Measurements from ENCODE around the gene SLC43A2. TPM values are rescaled to one million over a fixed set of nuclear protein-coding genes. Genes with fewer than 3 reads are reported as not detected.
A peak's percentile ranks its signal among the peaks of the same experiment; 100 is the strongest.
"Not testable (repeated sequence)": the region's sequence is repeated elsewhere in the genome, so short reads cannot be mapped to it uniquely, and the experiment has no call there.

SLC43A2 gene
- total RNA-seq, 2 experiments from 2014 or later = 0.76 to 1.1 TPM

DNA sequence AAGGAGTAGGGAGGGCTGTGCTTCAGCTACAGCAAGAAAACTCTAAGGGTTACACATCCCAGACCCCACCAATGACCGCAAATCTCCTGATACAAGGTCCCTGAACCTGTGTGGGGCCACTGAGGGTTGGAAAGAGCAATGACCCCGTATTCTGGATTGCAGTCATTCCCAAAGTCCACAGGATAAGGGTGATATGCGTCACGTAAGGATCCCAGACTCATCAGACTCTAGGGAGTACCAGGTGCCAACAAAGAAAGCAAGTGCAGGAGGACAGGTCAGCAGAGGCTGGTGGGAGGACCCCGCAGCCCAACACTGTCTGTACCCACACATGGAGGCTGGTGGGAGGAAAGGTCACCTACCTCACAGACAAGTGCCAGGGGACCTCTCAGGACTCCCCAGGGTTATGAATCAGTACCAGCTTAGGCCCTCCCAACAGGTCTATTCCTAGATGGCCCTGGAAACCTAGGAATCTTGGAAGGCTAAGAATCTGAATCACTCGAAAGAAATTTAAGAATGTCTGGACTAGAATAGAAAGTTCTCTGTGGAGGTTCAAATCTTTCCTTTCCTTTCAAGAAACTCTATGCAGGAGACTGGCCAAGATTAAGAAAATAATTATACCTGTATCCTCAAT lies 82.2 kb downstream of the SLC43A2 start:
- Mint-ChIP-seq H3K27ac (no peak overlapping the region), H3K4me3 (no peak overlapping the region), H3K27me3 (no peaks in the 10 kb centered on the region), H3K36me3 (ENCODE audit: low read depth) (peaks cover 25% of the 10 kb centered on the region), H3K9me3 (ENCODE audit: low read depth) (no peaks in the 10 kb centered on the region), H3K4me1 (peaks cover 6% of the 10 kb centered on the region)
- ATAC-seq = no peak
- intact Hi-C loops (cut with DNase I, micrococcal nuclease) = no loop called here
- no peak for DNase-seq
- CTCF ChIA-PET = no interaction called here
- POLR2A ChIA-PET = interaction anchor here (1.3 kb wide), 1 partner anchor 20 kb away, joined by 3 read pairs; no protein-coding TSS in a partner anchor

DNA sequence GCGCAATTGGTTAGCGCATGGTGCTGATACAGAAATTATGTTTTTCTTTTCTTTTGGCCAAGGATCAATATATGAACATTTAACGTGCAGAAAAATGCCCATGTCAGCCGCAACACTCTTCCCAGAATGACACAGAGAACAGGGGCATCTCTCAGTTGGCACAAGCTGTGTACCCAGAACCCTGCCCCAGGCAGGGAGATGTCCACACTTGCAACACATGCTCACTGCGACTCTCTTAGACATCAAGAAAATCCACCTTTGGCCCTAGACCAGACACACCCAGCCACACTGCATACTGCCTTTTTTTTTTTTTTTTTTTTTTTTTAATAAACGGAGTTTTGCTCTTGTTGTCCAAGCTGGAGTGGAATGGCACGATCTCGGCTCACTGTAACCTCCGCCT lies 83.0 kb downstream of the SLC43A2 start:
- no peak overlapping the region for H3K27ac Mint-ChIP-seq
- H3K4me1 Mint-ChIP-seq = peaks cover 10% of the 10 kb centered on the region
- H3K27me3 Mint-ChIP-seq = no peaks in the 10 kb centered on the region
- POLR2A ChIA-PET = interaction anchor here (1.3 kb wide), 1 partner anchor 21 kb away, joined by 3 read pairs; no protein-coding TSS in a partner anchor
- peaks cover 25% of the 10 kb centered on the region for H3K36me3 Mint-ChIP-seq (ENCODE audit: low read depth)
- intact Hi-C loops (cut with DNase I, micrococcal nuclease) = no loop called here
- DNase-seq (no peak), ATAC-seq (no peak)
- H3K4me3 Mint-ChIP-seq = no peak overlapping the region
- H3K9me3 Mint-ChIP-seq (ENCODE audit: low read depth) = no peaks in the 10 kb centered on the region
- CTCF ChIA-PET = no interaction called here

DNA sequence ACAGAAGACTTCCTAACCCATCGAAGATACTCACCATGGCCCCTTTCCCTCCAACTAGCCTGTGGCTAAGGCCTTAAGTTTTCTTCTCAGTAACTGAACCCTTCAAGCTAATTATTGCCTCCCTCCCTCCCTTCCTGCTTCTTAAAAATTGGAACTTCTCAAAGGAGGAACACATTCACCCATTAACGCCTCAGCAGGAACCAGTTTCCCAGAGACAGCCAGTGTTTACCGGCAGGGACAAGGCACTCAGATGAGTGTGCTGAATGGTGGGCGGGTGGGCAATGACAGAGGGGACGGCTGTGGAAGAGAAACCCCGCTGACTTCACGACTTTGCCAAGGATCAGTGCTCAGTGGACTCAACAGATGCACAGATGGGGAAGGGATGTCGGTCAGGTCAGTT lies 86.3 kb downstream of the SLC43A2 start:
- POLR2A ChIA-PET = no interaction called here
- Mint-ChIP-seq H3K4me1 (peaks cover 10% of the 10 kb centered on the region), H3K27me3 (no peaks in the 10 kb centered on the region), H3K9me3 (ENCODE audit: low read depth) (no peaks in the 10 kb centered on the region), H3K36me3 (ENCODE audit: low read depth) (peaks cover 22% of the 10 kb centered on the region), H3K4me3 (no peak overlapping the region), H3K27ac (no peak overlapping the region)
- ATAC-seq (no peak), DNase-seq (no peak)
- CTCF ChIA-PET = no interaction called here
- intact Hi-C loops (cut with DNase I, micrococcal nuclease) = no loop called here

DNA sequence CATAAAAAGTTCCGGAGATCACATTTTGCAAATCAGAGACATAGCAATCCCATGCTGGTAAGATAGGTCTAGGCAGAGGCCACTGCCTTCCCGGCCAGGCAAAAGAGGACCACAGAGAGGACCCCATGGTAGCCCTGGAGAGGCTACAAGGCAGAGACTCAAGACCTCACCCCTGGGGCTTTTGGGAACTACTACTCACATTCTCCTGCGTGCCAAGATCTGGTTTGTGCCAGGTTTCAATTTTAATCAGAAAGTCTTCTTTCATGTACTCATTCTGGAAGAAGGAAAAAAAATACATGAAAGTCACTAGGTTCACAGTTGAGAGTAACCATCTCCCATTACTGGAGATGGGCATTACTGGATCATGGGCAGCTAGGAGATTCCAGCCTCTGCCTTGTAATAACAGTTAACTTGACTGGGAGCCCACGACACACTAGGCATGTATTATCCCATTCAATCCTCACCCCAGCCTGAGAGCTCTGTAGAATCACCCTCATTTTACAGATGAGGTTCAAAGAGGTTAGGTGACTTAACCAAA lies 87.2 kb downstream of the SLC43A2 start:
- H3K4me1 Mint-ChIP-seq = peaks cover 10% of the 10 kb centered on the region
- intact Hi-C loops (cut with DNase I, micrococcal nuclease) = no loop called here
- no peak overlapping the region for H3K4me3 Mint-ChIP-seq
- POLR2A ChIA-PET = interaction anchor here (0.7 kb wide), 1 partner anchor 24 kb away, joined by 9 read pairs; no protein-coding TSS in a partner anchor
- CTCF ChIA-PET = no interaction called here
- no peaks in the 10 kb centered on the region for H3K27me3 Mint-ChIP-seq
- ATAC-seq = peak; percentile 81
- peak overlapping the region; percentile 23 for H3K27ac Mint-ChIP-seq
- no peaks in the 10 kb centered on the region for H3K9me3 Mint-ChIP-seq (ENCODE audit: low read depth)
- H3K36me3 Mint-ChIP-seq (ENCODE audit: low read depth) = peaks cover 22% of the 10 kb centered on the region
- peak; percentile 29 for DNase-seq

DNA sequence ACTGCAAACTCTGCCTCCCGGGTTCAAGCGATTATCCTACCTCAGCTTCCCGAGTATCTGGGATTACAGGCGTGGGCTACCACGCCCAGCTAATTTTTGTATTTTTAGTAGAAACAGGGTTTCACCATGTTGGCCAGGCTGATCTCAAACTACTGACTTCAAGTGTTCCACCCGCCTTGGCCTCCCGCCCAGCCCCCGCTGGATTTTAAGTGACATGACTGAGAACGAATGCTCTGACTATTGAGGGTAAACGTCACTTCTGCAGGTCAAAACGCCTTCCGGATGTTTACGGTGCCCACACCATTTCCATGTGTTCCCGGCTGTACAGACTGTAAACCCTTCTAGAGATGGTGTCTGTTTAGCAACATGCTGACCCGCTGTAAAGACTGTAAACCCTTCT lies 88.8 kb downstream of the SLC43A2 start:
- ChIA-PET POLR2A (no interaction called here), CTCF (no interaction called here)
- Mint-ChIP-seq H3K9me3 (ENCODE audit: low read depth) (no peaks in the 10 kb centered on the region), H3K4me1 (peaks cover 10% of the 10 kb centered on the region), H3K27me3 (no peaks in the 10 kb centered on the region), H3K36me3 (ENCODE audit: low read depth) (peaks cover 19% of the 10 kb centered on the region), H3K4me3 (no peak overlapping the region), H3K27ac (no peak overlapping the region)
- intact Hi-C loops (cut with DNase I, micrococcal nuclease) = no loop called here
- no peak for ATAC-seq
- DNase-seq = no peak

DNA sequence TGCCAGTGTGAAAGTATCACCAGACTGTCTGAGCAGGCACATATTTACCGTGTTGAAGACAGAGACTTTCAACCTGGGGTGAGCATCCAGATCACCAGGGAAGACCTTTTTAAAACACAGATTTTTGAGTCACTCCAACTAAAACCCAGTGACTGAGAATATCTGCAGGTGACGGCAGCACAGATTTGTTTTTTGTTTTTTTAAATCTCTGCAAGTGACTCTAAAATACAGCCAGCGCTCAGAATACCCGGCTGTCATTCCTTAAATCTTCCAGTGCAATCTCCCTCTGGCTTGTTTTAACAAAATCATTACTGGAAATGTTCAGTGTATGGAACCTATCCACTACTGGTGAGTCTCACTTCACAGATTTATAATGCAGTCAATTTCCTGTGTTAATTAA lies 92.9 kb downstream of the SLC43A2 start:
- Mint-ChIP-seq H3K9me3 (ENCODE audit: low read depth) (no peaks in the 10 kb centered on the region), H3K4me1 (no peaks in the 10 kb centered on the region), H3K36me3 (ENCODE audit: low read depth) (peaks cover 14% of the 10 kb centered on the region), H3K27ac (no peak overlapping the region), H3K4me3 (no peak overlapping the region), H3K27me3 (no peaks in the 10 kb centered on the region)
- no peak for DNase-seq
- CTCF ChIA-PET = no interaction called here
- POLR2A ChIA-PET = no interaction called here
- intact Hi-C loops (cut with DNase I, micrococcal nuclease) = no loop called here
- no peak for ATAC-seq

DNA sequence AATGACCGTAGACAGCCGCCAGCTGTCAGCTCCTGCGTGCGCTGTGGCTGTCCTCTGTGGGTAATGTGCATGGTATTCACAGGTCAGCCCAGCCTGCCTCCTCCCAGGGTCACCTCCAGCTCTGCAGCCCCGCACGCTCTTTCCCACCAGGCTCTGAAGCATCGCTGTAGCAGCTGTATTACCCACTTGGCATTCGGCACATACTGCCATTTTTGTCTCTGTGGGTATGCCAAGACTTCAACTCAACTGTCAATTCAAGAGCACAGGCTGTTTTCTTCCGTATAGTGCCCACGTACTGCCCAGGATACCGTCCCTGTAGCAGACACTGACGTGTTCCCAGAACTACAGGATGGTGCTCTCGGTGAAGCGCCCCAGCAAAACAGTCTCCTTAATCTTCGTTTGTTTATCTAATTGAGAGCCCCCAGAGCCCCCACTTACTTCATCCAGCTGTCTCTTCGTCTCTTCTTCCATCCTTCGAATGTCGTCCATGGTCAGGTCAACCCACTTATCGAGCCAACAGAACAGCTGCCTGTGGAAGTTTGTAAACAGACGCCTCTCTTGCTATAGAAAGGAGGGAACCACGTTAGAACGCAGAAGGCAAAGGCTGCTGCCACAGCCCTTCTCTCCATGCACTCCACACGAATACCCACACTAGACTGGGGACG lies 94.8 kb downstream of the SLC43A2 start:
- H3K4me1 Mint-ChIP-seq = peaks cover 5% of the 10 kb centered on the region
- ChIA-PET POLR2A (interaction anchor here (1.1 to 1.2 kb wide), 3 partner anchors 17 to 201 kb away, joined by 3 to 6 read pairs (median 3); partner anchors contain the start of gene INPP5K), CTCF (interaction anchor here (0.6 to 3.6 kb wide), 10 partner anchors 10 to 201 kb away, joined by 3 to 34 read pairs (median 4); partner anchors contain the start of gene INPP5K)
- peaks cover 11% of the 10 kb centered on the region for H3K36me3 Mint-ChIP-seq (ENCODE audit: low read depth)
- ATAC-seq (no peak), DNase-seq (no peak)
- no peak overlapping the region for H3K4me3 Mint-ChIP-seq
- intact Hi-C loops (cut with DNase I, micrococcal nuclease) = loop anchor here in 1 of 2 experiments (5.0 kb wide), 1 partner anchor 166 kb away; no protein-coding TSS in a partner anchor
- H3K27me3 Mint-ChIP-seq = no peaks in the 10 kb centered on the region
- no peak overlapping the region for H3K27ac Mint-ChIP-seq
- no peaks in the 10 kb centered on the region for H3K9me3 Mint-ChIP-seq (ENCODE audit: low read depth)

DNA sequence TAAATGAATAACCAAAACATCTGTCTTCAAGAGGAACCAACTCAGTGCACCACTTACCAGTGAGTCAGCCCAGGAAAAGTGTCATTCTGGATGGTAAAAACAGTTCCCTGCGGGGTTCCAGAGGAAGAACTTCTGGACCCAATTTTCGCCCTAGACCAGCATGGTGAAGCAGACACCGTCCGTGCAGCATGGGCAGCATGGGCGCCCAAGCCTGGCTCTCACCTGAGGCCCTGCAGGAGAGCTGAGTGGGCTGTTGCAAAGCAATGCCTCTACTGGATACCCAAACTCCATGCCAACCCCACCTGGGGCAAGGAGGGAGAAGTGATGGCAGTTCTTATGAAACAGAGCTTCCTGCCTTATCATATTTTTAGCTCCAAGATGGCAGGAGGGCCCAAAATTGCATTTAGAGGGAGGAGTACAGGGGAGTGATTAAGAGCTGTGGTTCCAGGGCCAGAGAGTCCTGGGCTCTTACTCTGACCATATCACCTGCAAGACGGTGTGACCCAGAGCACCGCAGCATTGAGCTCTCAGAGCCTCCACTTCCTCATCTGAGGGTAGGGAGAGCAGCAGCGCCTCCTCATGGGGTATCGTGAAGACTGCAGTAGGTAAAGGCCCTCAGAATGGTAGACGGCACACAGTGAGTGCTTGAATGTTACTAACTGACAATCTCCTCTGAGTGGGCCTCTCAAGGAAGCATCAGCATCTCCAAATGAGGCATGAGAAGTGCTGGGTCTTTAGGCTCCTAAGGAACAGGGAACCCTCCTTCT lies 95.6 kb downstream of the SLC43A2 start:
- Mint-ChIP-seq H3K9me3 (ENCODE audit: low read depth) (no peaks in the 10 kb centered on the region), H3K4me3 (no peak overlapping the region), H3K36me3 (ENCODE audit: low read depth) (peaks cover 14% of the 10 kb centered on the region), H3K27me3 (no peaks in the 10 kb centered on the region), H3K27ac (no peak overlapping the region), H3K4me1 (peaks cover 5% of the 10 kb centered on the region)
- ATAC-seq (peak; percentile 86), DNase-seq (peak; percentile 72)
- ChIA-PET CTCF (interaction anchor here (0.6 to 3.6 kb wide), 18 partner anchors 10 to 629 kb away, joined by 3 to 34 read pairs (median 4); partner anchors contain the start of gene INPP5K), POLR2A (interaction anchor here (1.1 to 1.2 kb wide), 3 partner anchors 16 to 200 kb away, joined by 3 to 6 read pairs (median 3); partner anchors contain the start of gene INPP5K)
- intact Hi-C loops (cut with DNase I, micrococcal nuclease) = loop anchor here in 1 of 2 experiments (5.0 kb wide), 1 partner anchor 166 kb away; no protein-coding TSS in a partner anchor

DNA sequence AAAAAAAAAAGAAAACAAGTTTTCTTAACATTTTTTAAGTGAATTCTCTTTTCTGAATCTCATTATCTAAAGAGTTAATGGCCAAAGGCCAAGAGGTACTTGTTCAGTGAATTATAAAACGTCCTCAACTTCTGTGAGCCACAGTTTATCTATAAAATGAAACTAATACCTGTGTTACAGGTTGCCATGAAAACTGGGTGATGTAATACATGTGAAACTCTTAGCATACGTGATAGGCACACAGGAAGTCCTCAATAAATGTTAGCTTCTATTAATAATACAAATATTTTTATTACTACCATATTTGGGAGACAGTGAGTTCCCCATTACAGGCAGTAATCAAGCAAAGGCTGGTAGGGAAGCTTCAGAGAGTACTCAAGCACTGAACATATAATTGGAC lies 98.8 kb downstream of the SLC43A2 start:
- ATAC-seq = no peak
- DNase-seq = no peak
- no peaks in the 10 kb centered on the region for H3K27me3 Mint-ChIP-seq
- ChIA-PET CTCF (interaction anchor here (1.8 kb wide), 1 partner anchor 165 kb away, joined by 4 read pairs; no protein-coding TSS in a partner anchor), POLR2A (no interaction called here)
- H3K9me3 Mint-ChIP-seq (ENCODE audit: low read depth) = no peaks in the 10 kb centered on the region
- no peak overlapping the region for H3K4me3 Mint-ChIP-seq
- H3K36me3 Mint-ChIP-seq (ENCODE audit: low read depth) = peaks cover 16% of the 10 kb centered on the region
- peaks cover 13% of the 10 kb centered on the region for H3K4me1 Mint-ChIP-seq
- H3K27ac Mint-ChIP-seq = peak overlapping the region; percentile 80
- intact Hi-C loops (cut with DNase I, micrococcal nuclease) = loop anchor here in 1 of 2 experiments (5.0 kb wide), 1 partner anchor 163 kb away; no protein-coding TSS in a partner anchor

DNA sequence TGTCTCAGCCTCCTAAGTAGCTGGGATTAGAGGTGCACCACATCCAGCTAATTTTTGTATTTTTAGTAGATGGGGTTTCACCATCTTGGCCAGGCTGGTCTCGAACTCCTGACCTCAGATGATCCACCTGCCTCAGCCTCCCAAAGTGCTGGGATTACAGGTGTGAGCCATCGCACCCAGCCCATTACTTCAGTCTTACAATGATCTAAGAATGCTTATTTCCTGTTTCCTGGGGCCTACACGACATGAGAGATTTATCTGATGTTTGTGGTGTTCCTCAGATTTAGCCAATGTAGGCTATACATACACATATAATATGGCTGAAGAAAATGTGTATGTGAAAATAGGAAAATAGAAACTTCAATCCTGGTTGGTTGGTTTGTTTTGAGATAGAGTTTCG lies 101.8 kb downstream of the SLC43A2 start:
- H3K27ac Mint-ChIP-seq = not testable (repeated sequence)
- peaks cover 12% of the 10 kb centered on the region for H3K36me3 Mint-ChIP-seq (ENCODE audit: low read depth)

DNA sequence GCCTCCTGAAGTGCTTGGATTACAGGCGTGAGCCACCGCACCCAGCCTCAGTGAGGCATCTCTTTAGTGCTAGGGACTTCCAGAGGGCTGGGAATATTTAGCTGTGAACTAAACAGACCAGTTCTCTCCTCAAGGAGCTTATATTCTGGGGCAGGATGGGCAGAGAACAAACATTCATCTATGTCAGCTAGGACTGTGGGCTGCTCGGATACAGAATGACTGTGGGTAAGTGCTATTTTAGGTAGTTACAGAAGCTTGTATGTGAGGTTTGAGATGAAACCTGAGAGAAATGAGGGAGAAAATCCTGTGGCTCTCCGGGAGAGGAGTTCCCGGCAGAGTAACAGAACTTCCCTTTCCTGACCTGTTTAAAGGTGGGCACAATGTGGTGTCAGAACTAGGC lies 106.0 kb downstream of the SLC43A2 start:
- Mint-ChIP-seq H3K27ac (no peak overlapping the region), H3K27me3 (no peaks in the 10 kb centered on the region), H3K4me1 (peaks cover 17% of the 10 kb centered on the region), H3K9me3 (ENCODE audit: low read depth) (no peaks in the 10 kb centered on the region), H3K4me3 (no peak overlapping the region), H3K36me3 (ENCODE audit: low read depth) (peaks cover 9% of the 10 kb centered on the region)
- ATAC-seq (no peak), DNase-seq (no peak)
- CTCF ChIA-PET = interaction anchor here (0.7 to 1.1 kb wide), 3 partner anchors 10 to 157 kb away, joined by 4 read pairs; no protein-coding TSS in a partner anchor
- intact Hi-C loops (cut with DNase I, micrococcal nuclease) = no loop called here
- POLR2A ChIA-PET = no interaction called here

More for the DNA sequence above, 101.8 kb downstream of the SLC43A2 start:
- ATAC-seq; H3K27me3 Mint-ChIP-seq; H3K9me3 Mint-ChIP-seq (ENCODE audit: low read depth); H3K4me3 Mint-ChIP-seq; POLR2A ChIA-PET; CTCF ChIA-PET; intact Hi-C loops (cut with DNase I, micrococcal nuclease); DNase-seq: not testable (repeated sequence)
- peaks cover 13% of the 10 kb centered on the region for H3K4me1 Mint-ChIP-seq

Measured in activated CD4-positive, alpha-beta T cell treated with anti-CD3 and anti-CD28 coated beads for 36 hours (primary cell).